Epidermal melanocyte (primary cell): ENCODE results near the gene GALNT18.

Experiments
- DNase-seq: peaks from one replicate; pipeline ENCODE4 v3.0.0; 2011; ENCODE audit warnings: low spot score; ENCODE audit not compliant: insufficient read length

GALNT18 gene

GRCh38 chr11:11313902-11314692 is 307.7 kb downstream of the GALNT18 start:
- DNase-seq: no peak

DNA sequence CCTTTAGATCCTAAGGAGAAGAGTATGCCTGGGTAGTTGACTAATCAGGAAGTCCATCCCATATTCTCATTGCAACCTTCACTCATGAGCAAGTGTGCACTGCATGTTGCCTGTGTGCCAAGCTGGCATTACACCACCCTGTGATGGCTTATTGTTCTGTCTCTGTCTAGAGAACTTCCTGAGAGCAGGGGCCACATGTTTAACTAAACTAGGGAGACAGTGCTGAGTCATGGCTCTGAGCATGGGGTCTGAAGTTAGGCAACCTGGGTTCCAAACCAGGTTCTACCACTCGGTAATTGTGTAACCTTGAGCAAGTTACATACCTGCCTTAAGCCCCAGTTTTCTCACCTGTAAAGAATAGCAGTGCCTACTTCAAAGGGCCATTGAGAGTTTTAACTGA is 308.4 kb downstream of the GALNT18 start:
- no peak for DNase-seq

DNA sequence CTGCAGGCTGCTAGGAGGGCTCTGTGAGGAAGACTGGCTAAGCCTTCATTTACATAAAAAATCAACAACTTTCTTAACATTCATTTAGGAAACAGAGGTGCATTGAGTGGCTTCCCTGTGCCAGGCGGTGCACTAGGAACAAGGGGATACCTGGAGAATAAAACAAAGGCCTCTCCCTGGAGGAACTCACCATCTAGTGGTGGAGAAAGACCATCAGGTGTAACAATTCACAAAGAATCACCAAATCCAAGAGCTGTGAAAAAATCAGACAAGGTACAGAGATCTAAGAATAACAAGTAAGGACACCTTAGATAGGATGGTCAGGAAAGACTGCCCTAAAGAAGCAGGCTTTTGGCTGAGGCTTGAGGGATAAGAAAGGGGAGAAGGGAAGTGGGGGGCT is 309.1 kb downstream of the GALNT18 start:
- no peak for DNase-seq

GRCh38 chr11:11311169-11311568 is 310.6 kb downstream of the GALNT18 start:
- no peak for DNase-seq

DNA sequence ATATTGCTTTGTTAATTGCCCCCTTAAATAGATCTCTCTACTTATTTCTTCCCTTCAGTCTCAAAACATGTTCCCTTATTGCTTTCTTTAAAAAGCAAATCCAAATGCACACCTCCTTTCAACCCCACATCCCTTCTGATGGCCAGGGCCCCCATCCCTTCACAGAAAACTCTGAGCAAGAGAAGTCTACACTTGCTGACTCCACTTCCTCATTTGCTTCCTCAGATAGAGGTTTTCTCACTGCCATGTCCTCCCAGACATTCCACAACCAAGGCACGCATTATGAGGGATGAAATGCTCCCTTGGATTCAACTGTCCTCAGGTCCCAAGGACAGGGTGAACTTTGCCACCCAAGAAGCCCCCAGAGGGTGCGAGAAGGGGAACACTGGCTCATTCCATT is 311.9 kb downstream of the GALNT18 start:
- no peak for DNase-seq

- no peak for DNase-seq
These were observed 313.6 kb downstream of the GALNT18 start for GRCh38 chr11:11308249-11308648.

GRCh38 chr11:11306855-11307254 is 314.9 kb downstream of the GALNT18 start:
- no peak for DNase-seq

- no peak for DNase-seq
These were observed 317.3 kb downstream of the GALNT18 start for GRCh38 chr11:11304550-11304949.

GRCh38 chr11:11302565-11302964 is 319.2 kb downstream of the GALNT18 start:
- DNase-seq: no peak

DNA sequence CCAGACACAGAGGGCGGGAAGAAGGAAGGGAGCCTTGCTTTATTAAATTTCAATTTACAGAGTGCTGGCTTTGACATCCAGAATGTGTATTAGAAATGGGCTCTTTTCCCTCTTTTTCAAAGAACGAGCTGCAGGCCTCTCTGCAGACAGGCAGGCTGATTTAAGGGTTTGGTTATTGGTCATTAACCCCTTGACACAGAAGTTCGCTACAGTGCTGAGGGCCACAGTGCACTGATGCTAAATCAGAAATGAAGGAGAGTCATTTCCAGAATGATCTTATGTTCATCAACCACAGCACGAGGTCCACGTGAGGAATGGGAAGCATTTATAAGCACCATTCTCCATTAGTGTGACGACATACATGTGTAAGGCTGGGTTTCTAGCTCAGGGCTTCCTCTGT is 320.6 kb downstream of the GALNT18 start:
- DNase-seq: no peak

- DNase-seq: no peak
These were observed 324.2 kb downstream of the GALNT18 start for GRCh38 chr11:11297578-11297977.

- DNase-seq: no peak
These were observed 325.4 kb downstream of the GALNT18 start for GRCh38 chr11:11296434-11296833.

- DNase-seq: no peak
These were observed 327.3 kb downstream of the GALNT18 start for GRCh38 chr11:11294551-11294855.

GRCh38 chr11:11293798-11294550 is 327.8 kb downstream of the GALNT18 start:
- no peak for DNase-seq

DNA sequence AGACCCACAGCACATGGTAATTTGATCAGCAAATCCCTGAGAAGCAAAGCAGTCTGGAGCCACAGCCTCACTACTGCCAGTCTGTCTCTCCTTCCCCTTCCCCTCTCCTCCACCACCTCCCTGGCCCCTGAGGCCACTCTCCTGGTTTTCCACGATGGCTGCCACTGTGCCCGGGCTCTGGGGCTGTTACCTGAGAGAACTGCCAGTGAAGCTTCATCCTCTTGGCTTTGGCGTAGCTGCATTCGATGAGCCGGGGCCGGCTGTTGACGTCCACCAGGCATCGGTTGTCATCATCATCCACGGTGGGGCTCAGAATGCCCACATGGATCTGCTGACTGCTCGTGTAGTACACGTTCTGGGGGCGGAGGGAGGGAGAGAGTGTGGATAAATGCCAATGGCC is 329.0 kb downstream of the GALNT18 start:
- no peak for DNase-seq

DNA sequence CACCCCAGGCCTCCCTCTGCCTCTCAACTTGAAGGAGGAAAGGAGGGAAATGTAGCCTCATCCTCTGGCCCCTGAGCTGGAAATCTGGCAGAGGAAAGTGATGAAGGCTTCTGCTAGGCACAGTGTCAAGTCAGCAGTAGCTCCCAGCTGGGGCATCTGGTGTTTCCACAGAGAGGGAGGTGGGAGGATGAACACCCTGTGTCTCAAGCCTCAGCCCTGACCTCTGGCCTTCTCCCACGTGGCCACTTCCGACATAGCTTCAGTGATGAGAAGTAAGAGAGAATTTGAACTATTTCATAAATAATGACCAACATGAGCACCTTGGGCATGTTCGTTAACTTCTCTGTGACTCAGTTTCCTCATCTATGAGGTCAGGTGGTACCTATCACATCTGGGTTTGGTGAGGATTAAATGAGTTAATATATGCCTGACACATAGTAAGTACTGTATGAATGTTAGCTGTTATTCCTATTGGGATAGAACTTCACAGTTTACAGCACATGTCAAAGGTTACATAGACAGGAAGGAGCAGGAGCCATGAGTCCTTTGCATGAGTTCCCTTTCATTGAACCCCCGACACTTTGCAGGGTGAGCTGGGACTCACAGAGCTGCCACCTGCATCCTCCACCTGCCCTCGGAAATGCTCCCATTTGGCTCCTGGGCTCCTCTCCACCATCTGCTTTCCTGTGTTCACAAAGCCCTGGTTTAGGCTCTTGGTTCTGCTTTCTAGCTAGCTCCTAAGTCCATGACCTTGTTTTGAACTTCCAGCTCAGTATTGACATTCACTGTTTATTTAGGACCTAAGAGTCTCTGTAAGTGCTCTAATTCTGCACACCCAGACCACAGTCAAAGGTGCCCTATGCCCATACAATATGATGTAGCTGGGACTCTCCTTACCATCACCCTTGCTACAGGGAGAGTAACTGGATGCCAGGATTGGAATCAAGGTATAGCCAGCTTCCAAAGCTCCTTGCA is 330.5 kb downstream of the GALNT18 start:
- DNase-seq: no peak

GRCh38 chr11:11290354-11290753 is 331.5 kb downstream of the GALNT18 start:
- no peak for DNase-seq

DNA sequence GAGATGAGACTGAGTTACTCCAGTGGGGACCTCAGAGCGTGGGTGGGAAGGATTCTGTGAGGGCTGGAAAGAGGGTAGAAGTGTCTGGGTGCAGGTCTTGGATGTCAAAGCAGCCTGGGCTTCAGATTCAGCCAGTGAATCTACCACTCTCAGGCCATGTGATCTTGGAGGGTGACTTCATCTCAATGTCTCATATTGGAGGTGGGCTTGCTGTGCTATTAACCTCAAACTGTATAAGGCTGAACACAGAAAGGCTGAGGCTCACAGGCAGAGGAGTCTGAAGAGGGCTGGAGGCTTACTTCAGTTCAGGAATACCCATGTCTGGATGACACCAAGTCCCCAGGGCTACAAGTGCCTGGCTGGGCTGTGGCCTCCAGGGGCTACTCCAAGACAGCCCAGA is 332.1 kb downstream of the GALNT18 start:
- DNase-seq: no peak

- no peak for DNase-seq
These were observed 332.7 kb downstream of the GALNT18 start for GRCh38 chr11:11288972-11289616.

DNA sequence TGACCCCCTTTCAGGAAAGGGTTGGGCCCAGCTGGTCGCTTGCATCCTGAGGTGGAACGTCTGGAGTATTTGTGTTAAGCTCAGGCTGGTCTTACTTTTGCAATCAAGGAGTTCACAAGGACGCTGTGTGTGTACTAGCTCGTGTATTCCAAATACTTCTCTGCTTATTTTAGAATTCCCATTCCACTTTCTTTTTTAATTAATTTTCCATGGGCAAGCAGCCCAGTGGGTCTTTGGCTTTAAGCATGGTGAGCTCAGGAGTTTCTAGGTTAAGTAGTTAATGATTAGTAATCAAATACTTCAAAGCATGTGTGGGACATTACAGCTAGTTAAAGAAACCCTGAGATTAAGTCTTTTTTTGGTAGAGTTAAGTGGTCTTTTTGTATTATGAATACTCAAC is 337.3 kb downstream of the GALNT18 start:
- DNase-seq: no peak

DNA sequence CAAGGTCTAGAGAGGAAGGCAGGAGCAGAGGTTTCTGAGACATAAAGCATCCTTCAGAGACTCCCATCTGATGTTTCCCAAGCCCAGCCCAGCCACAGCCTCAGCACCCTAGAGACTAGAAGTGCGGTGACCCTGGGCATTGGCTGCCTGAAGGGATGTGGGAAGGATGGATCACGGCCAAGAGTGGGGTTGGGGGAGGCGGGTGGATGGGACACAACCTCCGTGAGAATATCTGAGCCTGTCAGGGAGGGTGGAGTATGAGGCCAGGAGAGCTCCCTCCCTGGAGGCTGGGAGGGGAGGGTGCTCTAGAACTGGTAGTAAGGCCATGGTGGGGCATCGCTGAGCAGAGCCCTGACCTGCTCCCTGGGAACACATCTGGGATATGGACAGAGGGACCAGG is 340.2 kb downstream of the GALNT18 start:
- no peak for DNase-seq
